Activated CD8-positive, alpha-beta T cell treated with anti-CD3 and anti-CD28 coated beads, Interleukin-2, amount 10 ng/mL, durations not matched to agents 7 days and 5 days (primary cell): ENCODE measurements around the gene TUBGCP6. TPM values are rescaled to one million over a fixed set of nuclear protein-coding genes. Genes with fewer than 3 reads are reported as not detected.
A peak's percentile ranks its signal among the peaks of the same experiment; 100 is the strongest.

Source experiments
- ATAC-seq: fragments of 150-1000 bp; cut with Tn5 transposase; one replicate; pipeline ENCODE4 v1.10.0; 2021; ENCODE audit warnings: moderate library complexity
- CTCF ChIA-PET: fragments of 350-600 bp; sonication (Branson Sonifier 250); formaldehyde crosslinking; loops from one replicate; lab custom pipeline; 2021; ENCODE audit warnings: antibody characterized with exemption; lab: Charles Lee
- POLR2A ChIA-PET: fragments of 350-600 bp; sonication (Branson Sonifier 250); formaldehyde crosslinking; loops from one replicate; lab custom pipeline; 2021; ENCODE audit warnings: antibody characterized with exemption; lab: Charles Lee
- DNase-seq: peaks from one replicate; pipeline ENCODE4 v3.0.0-alpha.2; 2020
- H3K27ac Mint-ChIP-seq: one replicate; pipeline ENCODE4 v1.8.0; 2021; ENCODE audit warnings: mild to moderate bottlenecking, mixed read lengths
- H3K27me3 Mint-ChIP-seq: one replicate; pipeline ENCODE4 v1.8.0; 2021; ENCODE audit warnings: low read depth, mixed read lengths
- H3K36me3 Mint-ChIP-seq: one replicate; pipeline ENCODE4 v1.8.0; 2021; ENCODE audit warnings: low read depth, mixed read lengths
- H3K4me1 Mint-ChIP-seq: one replicate; pipeline ENCODE4 v1.8.0; 2021; ENCODE audit warnings: low read depth, mixed read lengths
- H3K4me3 Mint-ChIP-seq: one replicate; pipeline ENCODE4 v1.8.0; 2021; ENCODE audit warnings: mild to moderate bottlenecking, mixed read lengths
- H3K9me3 Mint-ChIP-seq: one replicate; pipeline ENCODE4 v1.8.0; 2022; ENCODE audit warnings: mixed read lengths; ENCODE audit not compliant: insufficient read depth
- total RNA-seq, 2 experiments: library from RNA; stranded (reverse); gene quantifications; one replicate each; pipeline ENCODE4 v1.2.3, GENCODE V29; 2021

Gene TUBGCP6
- total RNA-seq, 2 experiments from 2014 or later = 53.2 to 58.1 TPM

DNA sequence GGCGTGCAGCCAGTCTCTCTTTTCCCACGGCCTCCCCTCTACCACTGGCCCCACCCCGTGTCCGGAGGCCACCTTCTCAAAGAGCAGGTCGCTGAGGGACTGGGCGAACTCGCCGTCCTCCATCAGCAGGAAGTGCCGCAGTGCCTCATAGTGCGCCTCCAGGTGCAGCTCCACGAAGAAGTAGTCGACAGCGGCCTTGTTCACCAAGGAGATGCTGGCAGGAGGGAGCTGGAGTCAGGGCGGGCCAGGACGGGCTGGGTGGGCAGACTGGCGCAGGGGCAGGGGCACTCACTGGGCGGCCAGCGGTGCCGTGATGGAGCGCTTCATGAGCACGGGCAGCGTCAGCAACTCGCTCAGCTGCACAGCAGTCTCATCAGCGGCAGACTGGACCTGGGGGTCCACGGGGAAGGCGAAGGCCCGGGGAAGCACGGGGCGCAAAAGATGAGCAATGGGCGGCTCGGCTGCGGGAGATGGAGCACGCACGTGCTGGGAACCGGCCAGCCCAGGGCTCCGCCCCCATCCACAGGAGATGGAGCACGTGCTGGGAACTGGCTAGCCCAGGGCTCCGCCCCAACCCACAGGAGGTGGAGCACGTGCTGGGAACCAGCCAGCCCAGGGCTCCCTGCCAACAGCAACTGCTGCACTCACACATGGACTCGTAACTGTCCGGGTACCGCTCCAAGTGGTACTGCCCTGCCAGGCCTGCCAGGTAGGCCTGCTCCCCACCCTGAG lies 25.7 kb downstream of the TUBGCP6 start:
- no peaks in the 10 kb centered on the region for H3K9me3 Mint-ChIP-seq
- ChIA-PET POLR2A (no interaction called here), CTCF (no interaction called here)
- no peak overlapping the region for H3K4me3 Mint-ChIP-seq
- ATAC-seq = no peak
- peaks cover 3% of the 10 kb centered on the region for H3K4me1 Mint-ChIP-seq
- peaks cover 39% of the 10 kb centered on the region for H3K36me3 Mint-ChIP-seq
- H3K27ac Mint-ChIP-seq = no peak overlapping the region
- no peaks in the 10 kb centered on the region for H3K27me3 Mint-ChIP-seq
- DNase-seq = no peak

DNA sequence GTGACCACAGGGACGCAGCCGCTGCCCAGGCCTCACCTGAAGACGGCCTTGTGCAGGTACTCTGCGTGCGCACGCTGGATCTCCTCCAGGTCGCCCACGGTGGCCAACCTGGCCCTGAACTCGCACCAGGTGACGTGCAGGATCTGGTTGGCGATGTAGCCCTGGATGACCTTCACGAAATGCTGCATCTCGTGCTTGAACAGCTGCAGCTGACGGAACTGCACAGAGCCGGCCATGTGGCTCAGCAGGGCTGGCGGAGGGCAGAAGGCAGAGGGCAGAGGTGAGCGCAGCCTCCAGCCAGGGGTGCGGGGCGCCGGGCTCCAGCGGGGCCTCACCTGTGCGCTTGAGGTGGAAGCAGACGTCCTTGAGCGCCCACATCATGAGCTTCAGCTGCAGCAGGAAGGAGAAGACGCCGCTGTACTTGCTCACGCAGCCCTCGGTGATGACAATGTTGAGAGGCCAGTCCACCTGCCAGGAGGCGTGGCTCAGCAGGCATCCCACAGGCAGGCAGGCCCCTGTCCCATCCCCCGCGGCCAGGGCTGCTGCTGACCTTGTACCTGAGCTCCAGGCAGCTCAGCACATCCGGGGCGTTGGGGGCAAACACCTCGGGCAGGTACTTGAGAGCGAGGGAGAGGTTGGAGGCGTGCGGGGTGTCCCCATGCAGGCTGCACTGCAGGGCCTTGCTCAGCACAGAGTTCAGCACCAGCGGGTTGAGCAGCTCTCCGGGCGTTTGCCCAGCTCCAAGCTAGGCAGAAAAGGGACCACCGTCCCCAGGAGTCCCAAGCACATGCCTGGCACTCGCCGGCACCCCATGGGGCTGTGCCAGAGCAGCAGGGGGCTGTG lies 26.4 kb downstream of the TUBGCP6 start:
- Mint-ChIP-seq H3K27ac (no peak overlapping the region), H3K27me3 (no peaks in the 10 kb centered on the region), H3K9me3 (no peaks in the 10 kb centered on the region), H3K36me3 (peaks cover 38% of the 10 kb centered on the region), H3K4me1 (peaks cover 3% of the 10 kb centered on the region), H3K4me3 (no peak overlapping the region)
- CTCF ChIA-PET = no interaction called here
- ATAC-seq (no peak), DNase-seq (no peak)
- POLR2A ChIA-PET = interaction anchor here (0.7 kb wide), 1 partner anchor 27 kb away, joined by 3 read pairs; no protein-coding TSS in a partner anchor

DNA sequence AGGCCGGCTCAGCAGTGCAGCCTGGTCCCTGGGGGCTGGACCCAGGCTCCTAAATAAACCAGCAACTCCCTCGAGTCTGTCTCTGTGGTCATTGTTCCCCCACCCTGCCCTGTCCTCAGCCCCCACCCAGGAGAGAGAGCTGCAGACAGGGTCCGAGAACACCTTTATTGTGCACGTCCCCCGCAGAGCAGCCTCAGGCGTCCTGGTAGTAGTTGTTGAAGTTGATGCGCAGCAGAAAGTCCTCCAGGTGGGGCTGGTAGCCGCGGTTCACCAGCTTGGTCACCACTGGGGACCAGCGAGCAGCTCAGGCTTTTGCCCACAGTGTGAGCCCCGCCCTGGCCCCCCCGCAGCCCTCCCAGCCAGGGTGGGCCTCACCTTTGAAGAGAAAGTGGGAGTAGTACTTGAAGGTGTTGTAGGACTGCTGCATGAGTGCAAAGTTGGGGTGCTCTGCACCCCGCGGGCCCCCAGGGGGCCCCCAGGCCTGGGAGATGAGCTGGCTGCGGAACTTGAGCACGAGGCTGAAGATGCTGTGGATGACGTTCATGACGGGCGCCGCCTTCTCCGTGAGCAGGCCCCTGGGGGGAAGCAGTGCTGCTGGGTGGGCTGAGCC lies 27.2 kb downstream of the TUBGCP6 start:
- Mint-ChIP-seq H3K27ac (no peak overlapping the region), H3K9me3 (no peaks in the 10 kb centered on the region), H3K36me3 (peaks cover 39% of the 10 kb centered on the region), H3K4me3 (no peak overlapping the region), H3K27me3 (no peaks in the 10 kb centered on the region), H3K4me1 (peaks cover 3% of the 10 kb centered on the region)
- no peak for ATAC-seq
- DNase-seq = no peak
- ChIA-PET POLR2A (interaction anchor here (0.7 kb wide), 1 partner anchor 26 kb away, joined by 3 read pairs; no protein-coding TSS in a partner anchor), CTCF (no interaction called here)

DNA sequence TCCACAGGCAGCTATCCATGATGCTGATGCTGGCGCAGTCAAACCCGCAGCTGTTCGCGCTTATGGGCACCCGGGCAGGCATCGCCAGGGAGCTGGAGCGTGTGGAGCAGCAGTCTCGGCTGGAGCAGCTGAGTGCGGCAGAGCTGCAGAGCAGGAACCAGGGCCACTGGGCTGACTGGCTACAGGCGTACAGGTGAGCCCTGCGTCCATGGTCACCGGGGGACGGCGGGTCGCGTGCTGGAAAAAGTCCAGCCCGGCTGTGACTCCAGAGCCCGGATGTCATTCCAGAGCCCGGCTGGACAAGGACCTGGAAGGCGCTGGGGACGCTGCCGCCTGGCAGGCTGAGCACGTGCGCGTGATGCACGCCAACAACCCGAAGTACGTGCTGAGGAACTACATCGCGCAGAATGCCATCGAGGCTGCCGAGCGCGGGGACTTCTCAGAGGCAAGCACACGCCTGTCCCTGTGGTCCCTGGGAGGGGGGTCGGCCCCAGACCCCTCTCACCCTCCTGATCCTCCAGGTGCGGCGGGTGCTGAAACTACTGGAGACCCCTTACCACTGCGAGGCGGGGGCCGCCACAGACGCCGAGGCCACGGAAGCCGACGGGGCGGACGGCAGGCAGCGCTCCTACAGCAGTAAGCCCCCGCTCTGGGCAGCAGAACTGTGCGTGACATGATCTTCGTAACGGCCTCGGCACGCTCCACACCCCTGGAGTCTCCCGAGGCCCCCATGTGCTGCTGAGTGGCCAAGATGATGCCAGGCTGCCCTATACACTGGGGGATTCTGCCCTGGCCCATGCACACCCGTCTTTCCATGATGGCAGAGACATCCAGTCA lies 27.9 kb downstream of the TUBGCP6 start:
- no peak overlapping the region for H3K27ac Mint-ChIP-seq
- DNase-seq (no peak), ATAC-seq (no peak)
- ChIA-PET CTCF (no interaction called here), POLR2A (no interaction called here)
- peaks cover 3% of the 10 kb centered on the region for H3K4me1 Mint-ChIP-seq
- H3K4me3 Mint-ChIP-seq = no peak overlapping the region
- H3K36me3 Mint-ChIP-seq = peaks cover 43% of the 10 kb centered on the region
- no peaks in the 10 kb centered on the region for H3K9me3 Mint-ChIP-seq
- H3K27me3 Mint-ChIP-seq = no peaks in the 10 kb centered on the region

DNA sequence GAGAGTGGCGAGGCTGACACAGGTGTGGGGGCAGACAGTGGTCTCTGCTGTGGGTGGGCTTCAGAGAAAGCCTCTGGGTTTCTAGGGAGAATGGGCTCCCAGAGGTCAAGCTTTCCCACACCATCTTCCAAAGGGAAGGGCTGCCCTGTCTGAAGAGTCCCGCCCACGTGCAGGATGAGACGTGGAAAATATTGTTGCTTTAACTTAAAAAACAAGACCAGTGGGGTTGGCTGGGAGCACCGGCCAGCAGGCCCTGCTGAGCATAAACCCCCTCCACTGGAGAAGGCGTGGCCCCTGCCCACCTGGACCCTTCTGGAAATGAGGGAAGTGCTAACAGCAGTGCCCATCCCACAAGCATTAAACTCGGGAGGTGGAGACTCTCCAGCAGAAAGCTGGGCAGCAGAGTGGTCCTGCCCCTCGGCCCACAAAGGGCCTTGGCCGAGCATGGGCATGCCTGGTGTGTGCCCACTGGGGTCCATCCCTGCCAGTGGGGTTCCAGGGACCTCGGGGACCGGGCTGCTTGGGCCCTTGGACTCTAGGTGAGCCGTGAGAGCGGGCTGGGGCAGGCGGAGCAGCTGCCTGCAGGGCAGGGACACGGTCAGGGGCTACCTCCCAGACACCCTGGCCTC lies 28.7 kb downstream of the TUBGCP6 start:
- Mint-ChIP-seq H3K9me3 (no peaks in the 10 kb centered on the region), H3K27ac (no peak overlapping the region), H3K4me3 (no peak overlapping the region), H3K4me1 (peaks cover 3% of the 10 kb centered on the region), H3K36me3 (peaks cover 44% of the 10 kb centered on the region), H3K27me3 (no peaks in the 10 kb centered on the region)
- no peak for ATAC-seq
- DNase-seq = no peak
- ChIA-PET POLR2A (no interaction called here), CTCF (no interaction called here)

DNA sequence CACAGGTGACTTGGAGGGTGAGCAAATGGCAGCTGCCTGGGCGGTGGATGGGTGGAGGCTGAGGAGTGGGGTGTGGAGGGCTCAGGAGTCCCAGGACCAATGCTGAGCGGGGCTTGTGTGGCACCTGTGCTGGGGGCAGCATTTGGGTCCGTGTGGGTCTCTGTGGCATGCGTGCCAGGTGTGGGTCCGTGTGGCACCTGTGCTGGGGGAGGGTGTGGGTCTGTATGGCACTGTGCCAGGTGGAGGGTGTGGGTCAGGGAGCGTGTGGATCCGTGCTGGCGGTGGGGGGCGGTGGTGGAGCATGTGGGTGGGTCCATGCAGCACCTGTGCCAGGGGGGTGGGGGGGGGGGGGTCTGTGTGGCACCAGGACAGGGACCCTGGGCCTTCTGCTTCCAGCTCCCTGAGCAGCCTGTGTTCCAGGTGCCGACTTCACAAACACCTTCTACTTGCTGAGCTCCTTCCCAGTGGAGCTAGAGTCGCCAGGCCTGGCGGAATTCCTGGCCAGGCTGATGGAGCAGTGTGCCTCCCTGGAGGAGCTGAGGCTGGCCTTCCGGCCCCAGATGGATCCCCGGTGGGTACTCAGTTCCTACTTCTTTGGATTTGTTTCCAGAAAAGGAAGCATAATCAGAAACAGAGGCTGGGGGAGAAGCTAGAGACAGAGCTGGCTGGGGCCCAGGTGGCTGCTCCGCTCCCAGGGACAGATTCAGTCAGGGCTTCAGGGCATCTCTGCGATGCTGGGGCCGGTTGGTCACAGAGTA lies 29.3 kb downstream of the TUBGCP6 start:
- DNase-seq (no peak), ATAC-seq (no peak)
- Mint-ChIP-seq H3K9me3 (no peaks in the 10 kb centered on the region), H3K36me3 (peaks cover 43% of the 10 kb centered on the region), H3K4me3 (no peak overlapping the region), H3K4me1 (peaks cover 3% of the 10 kb centered on the region), H3K27me3 (no peaks in the 10 kb centered on the region), H3K27ac (no peak overlapping the region)
- POLR2A ChIA-PET = no interaction called here
- CTCF ChIA-PET = no interaction called here

DNA sequence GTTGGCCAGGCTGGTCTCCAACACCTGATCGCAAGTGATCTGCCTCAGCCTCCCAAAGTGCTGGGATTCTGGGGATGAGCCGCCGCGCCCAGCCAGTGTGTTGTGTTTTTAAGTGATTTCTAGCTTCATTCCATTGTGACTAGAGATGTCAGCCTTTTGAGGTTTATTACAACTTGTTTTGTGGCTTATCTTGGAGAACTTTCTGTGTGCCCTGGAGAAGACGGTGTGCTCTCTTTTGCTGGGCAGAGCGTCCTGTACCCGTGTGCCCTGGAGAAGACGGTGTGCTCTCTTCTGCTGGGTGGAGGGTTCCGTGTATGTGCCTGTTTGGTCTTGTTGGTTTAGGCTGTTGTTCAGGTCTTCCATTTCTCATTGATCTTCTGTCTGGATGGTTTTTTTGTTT lies 31.6 kb downstream of the TUBGCP6 start:
- H3K27me3 Mint-ChIP-seq = no peaks in the 10 kb centered on the region
- no peaks in the 10 kb centered on the region for H3K9me3 Mint-ChIP-seq
- CTCF ChIA-PET = no interaction called here
- POLR2A ChIA-PET = interaction anchor here (1.0 kb wide), 1 partner anchor 64 kb away, joined by 4 read pairs; no protein-coding TSS in a partner anchor
- no peak overlapping the region for H3K4me3 Mint-ChIP-seq
- H3K27ac Mint-ChIP-seq = no peak overlapping the region
- peaks cover 7% of the 10 kb centered on the region for H3K4me1 Mint-ChIP-seq
- DNase-seq (no peak), ATAC-seq (no peak)
- H3K36me3 Mint-ChIP-seq = peaks cover 45% of the 10 kb centered on the region

DNA sequence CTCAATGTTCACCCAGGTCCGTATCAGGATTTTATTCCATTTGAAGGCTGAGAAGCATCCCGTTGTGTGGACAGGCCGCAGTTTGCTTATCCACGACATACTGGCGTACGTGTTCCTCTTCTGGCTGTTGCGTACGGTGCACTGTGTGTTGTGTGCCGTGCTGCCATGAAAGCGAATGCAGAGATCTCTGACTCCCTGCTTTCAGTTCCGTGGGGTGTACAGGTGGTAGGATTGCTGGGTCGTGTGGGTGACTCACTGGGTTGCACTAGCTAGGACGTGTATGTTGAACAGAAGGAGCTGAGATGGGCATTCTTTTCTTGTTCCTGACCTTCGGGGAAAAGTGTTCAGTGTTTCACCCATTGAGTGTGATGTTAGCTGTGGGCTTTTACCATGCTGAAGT lies 33.7 kb downstream of the TUBGCP6 start:
- Mint-ChIP-seq H3K4me3 (no peak overlapping the region), H3K9me3 (no peaks in the 10 kb centered on the region), H3K36me3 (peaks cover 45% of the 10 kb centered on the region), H3K27me3 (no peaks in the 10 kb centered on the region), H3K27ac (no peak overlapping the region), H3K4me1 (peaks cover 13% of the 10 kb centered on the region)
- CTCF ChIA-PET = interaction anchor here (1.0 to 2.4 kb wide), 5 partner anchors 9 to 118 kb away, joined by 3 to 15 read pairs (median 4); no protein-coding TSS in a partner anchor
- ATAC-seq (no peak), DNase-seq (no peak)
- POLR2A ChIA-PET = interaction anchor here (0.5 to 1.3 kb wide), 2 partner anchors 304 to 315 kb away, joined by 4 read pairs; partner anchors contain the start of gene SCO2

DNA sequence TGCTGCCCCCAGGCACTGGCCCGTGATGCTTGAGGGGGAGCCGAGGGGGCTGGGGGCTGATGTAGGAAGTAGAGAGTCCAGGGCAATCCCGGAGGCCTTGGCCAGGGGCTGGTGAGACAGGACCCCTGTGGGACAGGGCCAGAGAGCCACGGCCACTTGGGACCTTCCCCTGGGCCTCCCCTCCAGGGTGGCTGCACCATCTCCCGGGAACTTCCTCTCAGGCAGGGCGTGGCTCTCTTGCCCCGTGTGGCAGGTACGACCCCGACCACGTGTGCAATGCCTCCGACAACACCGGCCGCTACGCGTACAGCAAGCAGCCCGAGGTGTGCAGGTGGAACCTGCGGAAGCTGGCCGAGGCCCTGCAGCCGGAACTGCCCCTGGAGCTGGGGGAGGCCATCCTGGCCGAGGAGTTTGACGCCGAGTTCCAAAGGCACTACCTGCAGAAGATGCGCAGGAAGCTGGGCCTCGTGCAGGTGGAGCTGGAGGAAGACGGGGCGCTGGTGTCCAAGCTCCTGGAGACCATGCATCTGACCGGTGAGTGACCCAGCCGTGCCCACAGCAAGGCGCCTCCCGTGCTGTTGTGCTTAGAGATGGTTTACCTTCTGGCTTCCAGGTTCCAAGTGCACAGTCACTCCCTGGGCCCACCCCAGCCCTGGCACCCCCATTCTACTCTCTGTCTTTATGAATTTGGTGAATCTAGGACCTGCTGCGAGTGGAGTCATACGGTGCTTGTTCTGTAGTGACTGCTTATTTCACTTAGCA lies 34.3 kb downstream of the TUBGCP6 start:
- Mint-ChIP-seq H3K27me3 (no peaks in the 10 kb centered on the region), H3K9me3 (no peaks in the 10 kb centered on the region), H3K4me3 (no peak overlapping the region), H3K4me1 (peaks cover 13% of the 10 kb centered on the region), H3K27ac (no peak overlapping the region), H3K36me3 (peaks cover 41% of the 10 kb centered on the region)
- ChIA-PET POLR2A (interaction anchor here (0.5 kb wide), 1 partner anchor 305 kb away, joined by 4 read pairs; no protein-coding TSS in a partner anchor), CTCF (interaction anchor here (1.0 to 2.4 kb wide), 5 partner anchors 9 to 118 kb away, joined by 3 to 15 read pairs (median 4); no protein-coding TSS in a partner anchor)
- ATAC-seq (no peak), DNase-seq (no peak)

DNA sequence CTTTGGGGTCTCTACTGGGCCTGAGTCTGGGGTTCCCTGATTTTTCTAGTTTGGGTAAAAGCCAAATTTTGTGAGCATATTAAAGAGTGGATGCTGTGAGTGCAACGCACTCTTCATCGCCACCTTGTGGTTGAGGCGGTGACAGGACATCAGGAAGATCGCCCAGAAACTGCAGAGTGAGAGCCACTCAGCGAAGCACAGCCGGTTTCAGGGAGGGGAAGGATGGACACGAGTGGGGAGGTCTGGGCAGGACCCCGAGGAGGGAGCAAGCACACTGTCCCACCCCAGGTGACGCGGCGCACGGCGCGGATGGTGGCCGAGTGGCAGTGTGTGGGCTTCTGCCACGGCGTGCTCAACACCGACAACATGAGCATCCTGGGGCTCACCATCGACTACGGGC lies 34.9 kb downstream of the TUBGCP6 start:
- Mint-ChIP-seq H3K9me3 (no peaks in the 10 kb centered on the region), H3K4me3 (no peak overlapping the region), H3K4me1 (peaks cover 14% of the 10 kb centered on the region), H3K36me3 (peaks cover 41% of the 10 kb centered on the region), H3K27ac (peak overlapping the region; percentile 53), H3K27me3 (no peaks in the 10 kb centered on the region)
- ChIA-PET CTCF (interaction anchor here (2.4 kb wide), 1 partner anchor 61 kb away, joined by 15 read pairs; no protein-coding TSS in a partner anchor), POLR2A (no interaction called here)
- DNase-seq (peak; percentile 80), ATAC-seq (peak; percentile 76)
